ENCODE measurements around the gene CIC. TPM values are rescaled to one million over a fixed set of nuclear protein-coding genes. Genes with fewer than 3 reads are reported as not detected.

CIC gene
- total and polyA plus RNA-seq, 9 of the 15 experiments (the other 6 are each of a cell fraction or from before 2014, with no cell fraction given), result 0.07 to 44.7 (median 8.6) TPM

GRCh38 chr19:42325308-42325895, 56.4 kb downstream of the CIC start, which contains the start of gene MEGF8 (continued):
- TF ChIP-seq, protein P1, sequence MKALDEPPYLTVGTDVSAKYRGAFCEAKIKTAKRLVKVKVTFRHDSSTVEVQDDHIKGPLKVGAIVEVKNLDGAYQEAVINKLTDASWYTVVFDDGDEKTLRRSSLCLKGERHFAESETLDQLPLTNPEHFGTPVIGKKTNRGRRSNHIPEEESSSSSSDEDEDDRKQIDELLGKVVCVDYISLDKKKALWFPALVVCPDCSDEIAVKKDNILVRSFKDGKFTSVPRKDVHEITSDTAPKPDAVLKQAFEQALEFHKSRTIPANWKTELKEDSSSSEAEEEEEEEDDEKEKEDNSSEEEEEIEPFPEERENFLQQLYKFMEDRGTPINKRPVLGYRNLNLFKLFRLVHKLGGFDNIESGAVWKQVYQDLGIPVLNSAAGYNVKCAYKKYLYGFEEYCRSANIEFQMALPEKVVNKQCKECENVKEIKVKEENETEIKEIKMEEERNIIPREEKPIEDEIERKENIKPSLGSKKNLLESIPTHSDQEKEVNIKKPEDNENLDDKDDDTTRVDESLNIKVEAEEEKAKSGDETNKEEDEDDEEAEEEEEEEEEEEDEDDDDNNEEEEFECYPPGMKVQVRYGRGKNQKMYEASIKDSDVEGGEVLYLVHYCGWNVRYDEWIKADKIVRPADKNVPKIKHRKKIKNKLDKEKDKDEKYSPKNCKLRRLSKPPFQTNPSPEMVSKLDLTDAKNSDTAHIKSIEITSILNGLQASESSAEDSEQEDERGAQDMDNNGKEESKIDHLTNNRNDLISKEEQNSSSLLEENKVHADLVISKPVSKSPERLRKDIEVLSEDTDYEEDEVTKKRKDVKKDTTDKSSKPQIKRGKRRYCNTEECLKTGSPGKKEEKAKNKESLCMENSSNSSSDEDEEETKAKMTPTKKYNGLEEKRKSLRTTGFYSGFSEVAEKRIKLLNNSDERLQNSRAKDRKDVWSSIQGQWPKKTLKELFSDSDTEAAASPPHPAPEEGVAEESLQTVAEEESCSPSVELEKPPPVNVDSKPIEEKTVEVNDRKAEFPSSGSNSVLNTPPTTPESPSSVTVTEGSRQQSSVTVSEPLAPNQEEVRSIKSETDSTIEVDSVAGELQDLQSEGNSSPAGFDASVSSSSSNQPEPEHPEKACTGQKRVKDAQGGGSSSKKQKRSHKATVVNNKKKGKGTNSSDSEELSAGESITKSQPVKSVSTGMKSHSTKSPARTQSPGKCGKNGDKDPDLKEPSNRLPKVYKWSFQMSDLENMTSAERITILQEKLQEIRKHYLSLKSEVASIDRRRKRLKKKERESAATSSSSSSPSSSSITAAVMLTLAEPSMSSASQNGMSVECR (CRISPR knock-in tag; IDR thresholded peaks at IDR 0.05), result peak; percentile 44; the same call in 1 of the 2 replicates

DNA sequence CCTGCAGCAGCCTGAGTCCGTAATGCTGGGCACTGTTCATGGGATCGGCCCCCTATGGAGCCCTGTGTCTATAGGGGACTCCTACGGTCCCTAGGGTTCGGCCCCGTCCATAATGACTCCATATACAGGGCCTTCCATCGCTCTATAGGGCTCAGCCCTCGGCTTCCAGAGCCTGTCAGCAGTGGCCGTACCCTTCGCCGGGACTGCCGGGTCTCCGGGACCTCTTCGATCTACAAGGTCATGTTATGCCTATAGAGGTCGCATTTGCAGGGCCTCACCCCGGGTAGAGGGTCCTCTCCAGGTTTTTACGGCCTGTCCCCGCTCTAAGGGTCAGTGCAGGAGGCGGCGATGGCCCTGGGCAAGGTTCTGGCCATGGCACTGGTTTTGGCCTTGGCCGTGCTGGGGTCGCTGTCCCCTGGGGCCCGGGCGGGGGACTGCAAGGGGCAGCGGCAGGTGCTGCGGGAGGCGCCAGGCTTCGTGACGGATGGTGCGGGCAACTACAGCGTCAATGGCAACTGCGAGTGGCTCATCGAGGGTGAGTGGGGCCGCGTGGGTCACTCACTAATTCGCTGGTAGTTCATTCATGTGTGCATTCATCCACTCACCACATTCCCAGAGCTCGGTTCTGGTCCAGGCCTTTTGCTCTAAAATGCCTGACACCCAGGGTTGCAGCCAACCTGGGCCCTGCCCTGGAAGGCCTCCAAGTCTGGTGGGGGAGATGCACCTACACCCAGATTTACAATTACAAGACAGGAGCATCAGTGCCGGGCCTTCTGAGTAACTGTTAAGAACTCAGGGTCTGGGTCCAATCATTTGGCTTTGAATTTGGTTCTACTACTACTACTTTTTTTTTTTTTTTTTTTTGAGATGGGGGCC, 57.1 kb downstream of the CIC start:
- Histone ChIP-seq H3K27ac (ENCODE audit: extremely low read depth, low read depth, low read length) (peak overlapping the region; percentile 72), H3K27me3 (ENCODE audit: control insufficient read depth in 2 of 2, insufficient read depth in 2 of 2, low read length in 2 of 2) (no peaks in the 10 kb centered on the region), H3K4me2 (ENCODE audit: insufficient read depth, low read length) (peak overlapping the region; percentile 87), H3K36me3 (ENCODE audit: control insufficient read depth, insufficient read depth, low read length) (no peaks in the 10 kb centered on the region), H3K79me2 (ENCODE audit: control insufficient read depth, insufficient read depth, low read length) (peaks cover 20% of the 10 kb centered on the region), H3K4me1 (replicated peaks in 1 of 2; ENCODE audit: control insufficient read depth in 2 of 2, insufficient read depth in 2 of 2, low read length in 2 of 2) (peaks cover 8 to 27% of the 10 kb centered on the region in 2 experiments; a peak in 4 of 5 replicates), H3K9me3 (replicated peaks; ENCODE audit: control insufficient read depth, insufficient read depth, low read depth, low read length) (no peaks in the 10 kb centered on the region), H3K9me1 (ENCODE audit: control insufficient read depth, insufficient read depth, low read length) (no peaks in the 10 kb centered on the region), H2AFZ (ENCODE audit: low read depth, low read length) (peak overlapping the region; percentile 82), H3K4me3 (peak overlapping the region; percentile 99), H4K20me1 (replicated peaks; ENCODE audit: control insufficient read depth, insufficient read depth, low read length) (no peaks in the 10 kb centered on the region; the same call in 1 of the 2 replicates), H3K9ac (ENCODE audit: insufficient read depth in 1 of 2, low read depth in 2 of 2, low read length in 2 of 2) (peak overlapping the region; percentile 93 to 96)
- 5% methylated on average over 34 of the region's 37 CpGs for WGBS (ENCODE audit: insufficient coverage, low coverage, missing lambda C conversion rate)
- in situ Hi-C loops (cut with MboI), result loop anchor here (10.0 kb wide), 1 partner anchor 191 kb away; the partner anchor contains the start of gene POU2F2
- DNase-seq (ENCODE audit: extremely low read depth in 1 of 4, low spot score in 3 of 4) (peak in 3 of 4 experiments; percentile 36 to 50 (median 47)), ATAC-seq (peak; percentile 62), FAIRE-seq (peak; percentile 6)
- ChIA-PET CTCF (ENCODE audit: low intra/inter-chr PET ratio) (interaction anchor here (0.5 to 1.6 kb wide), 3 partner anchors 42 to 218 kb away, joined by 3 to 8 read pairs (median 3); no protein-coding TSS in a partner anchor), POLR2A (no interaction called here)
- intact Hi-C loops (cut with micrococcal nuclease), result loop anchor here (10.0 kb wide), 2 partner anchors 109 to 191 kb away; partner anchors contain the start of gene POU2F2
- TSS peak; percentile 81 for BruUV-seq (replicated peaks)
- TF ChIP-seq ATF7 (IDR thresholded peaks at IDR 0.05) (no peak), SAP30 (IDR thresholded peaks at IDR 0.05; ENCODE audit: borderline replicate concordance, insufficient read depth, low read depth, low read length, poor library complexity, severe bottlenecking) (peak; percentile 51), TSC22D4 (tag; IDR thresholded peaks at IDR 0.05) (no peak), SIN3A (IDR thresholded peaks at IDR 0.05; ENCODE audit: borderline replicate concordance in 2 of 2, control insufficient read depth in 1 of 2, low read depth in 2 of 2, low read length in 2 of 2) (0 out of 4 replicates have a peak, but pooled peaks of 1 of the 2 experiments have one; percentile 9), ZNF140 (CRISPR knock-in tag; IDR thresholded peaks at IDR 0.05) (no peak)
- TF ChIP-seq, protein P2, sequence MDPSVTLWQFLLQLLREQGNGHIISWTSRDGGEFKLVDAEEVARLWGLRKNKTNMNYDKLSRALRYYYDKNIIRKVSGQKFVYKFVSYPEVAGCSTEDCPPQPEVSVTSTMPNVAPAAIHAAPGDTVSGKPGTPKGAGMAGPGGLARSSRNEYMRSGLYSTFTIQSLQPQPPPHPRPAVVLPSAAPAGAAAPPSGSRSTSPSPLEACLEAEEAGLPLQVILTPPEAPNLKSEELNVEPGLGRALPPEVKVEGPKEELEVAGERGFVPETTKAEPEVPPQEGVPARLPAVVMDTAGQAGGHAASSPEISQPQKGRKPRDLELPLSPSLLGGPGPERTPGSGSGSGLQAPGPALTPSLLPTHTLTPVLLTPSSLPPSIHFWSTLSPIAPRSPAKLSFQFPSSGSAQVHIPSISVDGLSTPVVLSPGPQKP (CRISPR knock-in tag; IDR thresholded peaks at IDR 0.05), result no peak
- TF ChIP-seq, protein P3, sequence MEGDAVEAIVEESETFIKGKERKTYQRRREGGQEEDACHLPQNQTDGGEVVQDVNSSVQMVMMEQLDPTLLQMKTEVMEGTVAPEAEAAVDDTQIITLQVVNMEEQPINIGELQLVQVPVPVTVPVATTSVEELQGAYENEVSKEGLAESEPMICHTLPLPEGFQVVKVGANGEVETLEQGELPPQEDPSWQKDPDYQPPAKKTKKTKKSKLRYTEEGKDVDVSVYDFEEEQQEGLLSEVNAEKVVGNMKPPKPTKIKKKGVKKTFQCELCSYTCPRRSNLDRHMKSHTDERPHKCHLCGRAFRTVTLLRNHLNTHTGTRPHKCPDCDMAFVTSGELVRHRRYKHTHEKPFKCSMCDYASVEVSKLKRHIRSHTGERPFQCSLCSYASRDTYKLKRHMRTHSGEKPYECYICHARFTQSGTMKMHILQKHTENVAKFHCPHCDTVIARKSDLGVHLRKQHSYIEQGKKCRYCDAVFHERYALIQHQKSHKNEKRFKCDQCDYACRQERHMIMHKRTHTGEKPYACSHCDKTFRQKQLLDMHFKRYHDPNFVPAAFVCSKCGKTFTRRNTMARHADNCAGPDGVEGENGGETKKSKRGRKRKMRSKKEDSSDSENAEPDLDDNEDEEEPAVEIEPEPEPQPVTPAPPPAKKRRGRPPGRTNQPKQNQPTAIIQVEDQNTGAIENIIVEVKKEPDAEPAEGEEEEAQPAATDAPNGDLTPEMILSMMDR (IDR thresholded peaks at IDR 0.05 in 2 of 3, conservative IDR thresholded peaks at IDR 0.05 in 1 of 3; ENCODE audit: insufficient read depth in 2 of 3, low read depth in 1 of 3, low read length in 3 of 3), result 0 out of 6 replicates have a peak, but pooled peaks of 2 of the 3 experiments have one; percentile 27 to 32
